ENCODE data around the gene MAP1LC3C. TPM values are rescaled to one million over a fixed set of nuclear protein-coding genes. Genes with fewer than 3 reads are reported as not detected.

MAP1LC3C gene
- total and polyA plus RNA-seq, 10 of the 15 experiments (the other 5 are each of a cell fraction or from before 2014, with no cell fraction given): 0.19 TPM; not detected in 9

GRCh38 chr1:242005866-242006535, 7.1 kb upstream of the MAP1LC3C start (continued):
- no peak for TF ChIP-seq PKNOX1 (IDR thresholded peaks at IDR 0.05)

GRCh38 chr1:242004751-242005495, 6.0 kb upstream of the MAP1LC3C start:
- H3K36me3 ChIP-seq (ENCODE audit: control insufficient read depth in 2 of 2, insufficient read depth in 2 of 2, low read length in 1 of 2): no peaks in the 10 kb centered on the region
- H4K20me1 ChIP-seq (ENCODE audit: control insufficient read depth, insufficient read depth): no peaks in the 10 kb centered on the region
- no peak overlapping the region for H3K4me3 ChIP-seq
- H3K27me3 ChIP-seq (replicated peaks in 1 of 2; ENCODE audit: control insufficient read depth in 2 of 2, insufficient read depth in 2 of 2, low read length in 1 of 2): no peaks in the 10 kb centered on the region; a peak in 1 of 4 replicates
- TF ChIP-seq ATF7 (IDR thresholded peaks at IDR 0.05; ENCODE audit: low read depth): no peak
- TF ChIP-seq BCL11A (IDR thresholded peaks at IDR 0.05; ENCODE audit: low read depth, low read length): no peak
- no peak for TF ChIP-seq CHD4 (IDR thresholded peaks at IDR 0.05)
- TF ChIP-seq ZBTB40 (IDR thresholded peaks at IDR 0.05; ENCODE audit: borderline replicate concordance): no peak
- TF ChIP-seq NR2C2 (IDR thresholded peaks at IDR 0.05; ENCODE audit: borderline replicate concordance, control insufficient read depth, insufficient read length, low read depth): no peak
- no peak for TF ChIP-seq SIX5 (IDR thresholded peaks at IDR 0.05; ENCODE audit: low read depth, low read length, severe bottlenecking)
- no peak overlapping the region for H2AFZ ChIP-seq (ENCODE audit: control insufficient read depth, low read depth, low read length)
- ATAC-seq (no peak), FAIRE-seq (no peak), DNase-seq (ENCODE audit: low read depth, low spot score) (no peak)
- no peaks in the 10 kb centered on the region for H3K9me3 ChIP-seq (replicated peaks; ENCODE audit: control insufficient read depth, insufficient read depth, low read length)
- H3K27ac ChIP-seq (ENCODE audit: control insufficient read depth, insufficient read depth): no peak overlapping the region
- CTCF ChIA-PET: no interaction called here
- 28% methylated on average over 5 of the region's 5 CpGs for WGBS (ENCODE audit: insufficient coverage, insufficient replicate concordance, low lambda C conversion rate, missing lambda C conversion rate)
- H3K79me2 ChIP-seq (ENCODE audit: control insufficient read depth, insufficient read depth, low read length): no peaks in the 10 kb centered on the region
- H3K9ac ChIP-seq (ENCODE audit: control insufficient read depth, insufficient read depth, low read length): no peak overlapping the region
- no peaks in the 10 kb centered on the region for H3K4me1 ChIP-seq (ENCODE audit: control insufficient read depth, insufficient read depth, low read length)
- RAD21 ChIA-PET (ENCODE audit: unreplicated experiment): no interaction called here
- intact Hi-C loops (cut with micrococcal nuclease; ENCODE audit: unreplicated experiment) (no loop called here), in situ Hi-C loops (cut with MboI) (no loop called here)
- BruUV-seq (replicated peaks): no TSS peak
- no peak overlapping the region for H3K4me2 ChIP-seq (ENCODE audit: control insufficient read depth, insufficient read depth)
- SMC1A ChIA-PET (ENCODE audit: uncharacterized antibody, unreplicated experiment): no interaction called here
- POLR2A ChIA-PET: no interaction called here
